GM18498 (cell line): ENCODE data around the gene LTB4R.

Experiments
- ATAC-seq: cut with Tn5 transposase; IDR thresholded peaks from one replicate; pipeline ENCODE4 v1.9.1; 2021; ENCODE audit warnings: mild to moderate bottlenecking, moderate library complexity; ENCODE audit not compliant: unreplicated experiment

The LTB4R gene

DNA sequence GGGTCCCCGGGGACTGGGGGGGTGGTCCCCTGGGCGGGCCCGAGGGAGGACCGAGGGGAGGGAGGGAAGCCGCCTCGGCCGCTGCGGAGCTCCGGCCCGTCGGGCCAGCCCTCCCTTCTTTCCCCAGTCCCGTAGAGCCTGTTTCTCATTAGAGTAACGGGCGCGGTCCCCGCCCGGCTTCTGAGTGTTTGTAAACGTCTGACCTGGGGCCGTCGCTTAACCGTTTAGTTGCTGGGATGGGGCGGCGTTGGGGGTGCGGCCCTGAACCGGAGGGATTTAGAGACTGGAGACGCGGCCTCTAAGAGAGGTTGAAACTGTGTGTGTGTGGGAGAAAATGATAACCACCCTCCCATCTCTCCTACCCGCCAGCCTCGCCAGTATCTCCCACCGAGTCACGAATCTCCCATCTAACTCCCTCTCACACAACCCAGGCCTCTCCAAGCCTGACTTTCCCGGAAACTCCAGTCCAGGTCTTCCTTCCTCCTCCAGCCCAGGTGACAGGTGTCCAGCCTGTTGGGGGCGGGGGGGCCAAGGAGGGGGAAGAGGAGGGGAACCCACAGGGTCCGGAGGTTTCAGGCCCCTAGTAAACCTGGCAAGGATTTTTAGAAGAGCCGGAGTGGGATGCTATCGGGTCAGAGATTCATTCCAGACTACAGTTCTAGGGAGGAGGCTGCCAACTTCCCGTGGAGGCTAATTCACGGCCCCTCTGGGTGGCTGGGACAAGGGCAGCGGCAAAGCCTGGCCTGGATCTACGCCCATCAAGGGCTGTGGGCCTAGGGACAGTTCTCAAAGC, 55.6 kb downstream of the LTB4R start:
- ATAC-seq: peak; percentile 65
